HL-60 (cell line): ENCODE measurements around the gene PPFIA3.

Source experiments
- DNase-seq, 2 experiments: peaks; one replicate each; pipeline ENCODE4 v3.0.0-alpha.2; 2010 to 2020; ENCODE audit warnings: low read depth in 1 of 2, low spot score in 1 of 2
- H3K27ac ChIP-seq: fragments of 250-450 bp; sonication (Bioruptor Pico); replicated peaks from 2 replicates; pipeline ENCODE4 v1.5.1; 2020; ENCODE audit warnings: mild to moderate bottlenecking, moderate library complexity
- H3K27me3 ChIP-seq: fragments of 250-450 bp; sonication (Bioruptor Pico); 2 replicates; pipeline ENCODE4 v1.5.1; 2021; ENCODE audit warnings: mild to moderate bottlenecking, moderate library complexity; ENCODE audit not compliant: insufficient read depth, poor library complexity, severe bottlenecking
- H3K4me3 ChIP-seq: replicated peaks from 2 replicates; pipeline ENCODE4 v1.5.1; 2011; ENCODE audit warnings: mild to moderate bottlenecking, control low read depth, low read length; ENCODE audit not compliant: insufficient read depth
- CTCF ChIP-seq: IDR thresholded peaks from one replicate; pipeline ENCODE4 v1.5.1; 2011; ENCODE audit warnings: low read length, control low read depth, inconsistent platforms; ENCODE audit not compliant: insufficient read depth
- GABPA ChIP-seq: IDR thresholded peaks from 2 replicates; pipeline ENCODE4 v1.6.1; 2012; ENCODE audit warnings: low read depth
- POLR2AphosphoS5 ChIP-seq: IDR thresholded peaks from 2 replicates; pipeline ENCODE4 v1.6.1; 2012; ENCODE audit warnings: low read depth
- SPI1 ChIP-seq: IDR thresholded peaks from 2 replicates; pipeline ENCODE4 v1.6.1; 2012; ENCODE audit warnings: low read depth, mild to moderate bottlenecking, borderline replicate concordance
- TF ChIP-seq, protein P1 (sequence below): IDR thresholded peaks from 2 replicates; pipeline ENCODE4 v1.6.1; 2012; ENCODE audit warnings: low read depth; ENCODE audit not compliant: insufficient replicate concordance

PPFIA3 gene

GRCh38 chr19:49097453-49098288 is 21.7 kb upstream of the PPFIA3 start:
- Histone ChIP-seq H3K27me3 (no peaks in the 10 kb centered on the region), H3K27ac (no peak overlapping the region), H3K4me3 (no peak overlapping the region)
- peak; percentile 69 to 79 for DNase-seq
- TF ChIP-seq CTCF (peak; percentile 98), GABPA (no peak), POLR2AphosphoS5 (no peak), SPI1 (no peak)
- TF ChIP-seq, protein P1, sequence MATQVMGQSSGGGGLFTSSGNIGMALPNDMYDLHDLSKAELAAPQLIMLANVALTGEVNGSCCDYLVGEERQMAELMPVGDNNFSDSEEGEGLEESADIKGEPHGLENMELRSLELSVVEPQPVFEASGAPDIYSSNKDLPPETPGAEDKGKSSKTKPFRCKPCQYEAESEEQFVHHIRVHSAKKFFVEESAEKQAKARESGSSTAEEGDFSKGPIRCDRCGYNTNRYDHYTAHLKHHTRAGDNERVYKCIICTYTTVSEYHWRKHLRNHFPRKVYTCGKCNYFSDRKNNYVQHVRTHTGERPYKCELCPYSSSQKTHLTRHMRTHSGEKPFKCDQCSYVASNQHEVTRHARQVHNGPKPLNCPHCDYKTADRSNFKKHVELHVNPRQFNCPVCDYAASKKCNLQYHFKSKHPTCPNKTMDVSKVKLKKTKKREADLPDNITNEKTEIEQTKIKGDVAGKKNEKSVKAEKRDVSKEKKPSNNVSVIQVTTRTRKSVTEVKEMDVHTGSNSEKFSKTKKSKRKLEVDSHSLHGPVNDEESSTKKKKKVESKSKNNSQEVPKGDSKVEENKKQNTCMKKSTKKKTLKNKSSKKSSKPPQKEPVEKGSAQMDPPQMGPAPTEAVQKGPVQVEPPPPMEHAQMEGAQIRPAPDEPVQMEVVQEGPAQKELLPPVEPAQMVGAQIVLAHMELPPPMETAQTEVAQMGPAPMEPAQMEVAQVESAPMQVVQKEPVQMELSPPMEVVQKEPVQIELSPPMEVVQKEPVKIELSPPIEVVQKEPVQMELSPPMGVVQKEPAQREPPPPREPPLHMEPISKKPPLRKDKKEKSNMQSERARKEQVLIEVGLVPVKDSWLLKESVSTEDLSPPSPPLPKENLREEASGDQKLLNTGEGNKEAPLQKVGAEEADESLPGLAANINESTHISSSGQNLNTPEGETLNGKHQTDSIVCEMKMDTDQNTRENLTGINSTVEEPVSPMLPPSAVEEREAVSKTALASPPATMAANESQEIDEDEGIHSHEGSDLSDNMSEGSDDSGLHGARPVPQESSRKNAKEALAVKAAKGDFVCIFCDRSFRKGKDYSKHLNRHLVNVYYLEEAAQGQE: no peak

GRCh38 chr19:49098795-49099194 is 20.5 kb upstream of the PPFIA3 start:
- Histone ChIP-seq H3K4me3 (no peak overlapping the region), H3K27me3 (no peaks in the 10 kb centered on the region), H3K27ac (no peak overlapping the region)
- DNase-seq: no peak
- TF ChIP-seq, protein P1: no peak
- TF ChIP-seq CTCF (no peak), SPI1 (no peak), POLR2AphosphoS5 (no peak), GABPA (no peak)

- Histone ChIP-seq H3K4me3 (no peak overlapping the region), H3K27ac (no peak overlapping the region), H3K27me3 (no peaks in the 10 kb centered on the region)
- TF ChIP-seq SPI1: no peak
- TF ChIP-seq, protein P1: no peak
- no peak for TF ChIP-seq CTCF
- TF ChIP-seq GABPA: no peak
- TF ChIP-seq POLR2AphosphoS5: no peak
- no peak for DNase-seq
These were observed 18.2 kb upstream of the PPFIA3 start for GRCh38 chr19:49101160-49101559.
